CD4-positive, alpha-beta T cell treated with Interleukin-15 for 1 hour (primary cell): ENCODE results near the gene ENAH.
"Not testable (repeated sequence)": the region's sequence is repeated elsewhere in the genome, so short reads cannot be mapped to it uniquely, and the experiment has no call there.

Experiments
- DNase-seq: peaks from one replicate; pipeline ENCODE4 v3.0.0-alpha.2; 2020

The ENAH gene

GRCh38 chr1:225485226-225485625 is 167.7 kb downstream of the ENAH start:
- DNase-seq = no peak

- no peak for DNase-seq
These were observed 168.2 kb downstream of the ENAH start for GRCh38 chr1:225484657-225485214.

GRCh38 chr1:225483818-225484656 is 168.9 kb downstream of the ENAH start:
- no peak for DNase-seq

- no peak for DNase-seq
These were observed 170.4 kb downstream of the ENAH start for GRCh38 chr1:225482421-225482950.

- DNase-seq = no peak
These were observed 171.2 kb downstream of the ENAH start for GRCh38 chr1:225481738-225482137.

GRCh38 chr1:225480825-225481434 is 172.0 kb downstream of the ENAH start:
- peak; percentile 60 for DNase-seq

GRCh38 chr1:225479996-225480720 is 172.8 kb downstream of the ENAH start:
- DNase-seq = no peak

- DNase-seq = no peak
These were observed 173.6 kb downstream of the ENAH start for GRCh38 chr1:225479341-225479740.

GRCh38 chr1:225477296-225477911 is 175.5 kb downstream of the ENAH start:
- DNase-seq = no peak

- DNase-seq = no peak
These were observed 176.4 kb downstream of the ENAH start for GRCh38 chr1:225476538-225476988.

- DNase-seq = no peak
These were observed 176.8 kb downstream of the ENAH start for GRCh38 chr1:225476100-225476511.

GRCh38 chr1:225474986-225475820 is 177.7 kb downstream of the ENAH start:
- DNase-seq = peak; percentile 63

GRCh38 chr1:225474439-225474985 is 178.4 kb downstream of the ENAH start:
- no peak for DNase-seq

- DNase-seq = not testable (repeated sequence)
These were observed 179.1 kb downstream of the ENAH start for GRCh38 chr1:225473676-225474438.

GRCh38 chr1:225473266-225473665 is 179.7 kb downstream of the ENAH start:
- DNase-seq = peak; percentile 50

- DNase-seq = no peak
These were observed 181.2 kb downstream of the ENAH start for GRCh38 chr1:225471453-225472301.

GRCh38 chr1:225471109-225471452 is 181.8 kb downstream of the ENAH start:
- no peak for DNase-seq

GRCh38 chr1:225470211-225471108 is 182.5 kb downstream of the ENAH start:
- DNase-seq = no peak

GRCh38 chr1:225469051-225469450 is 183.9 kb downstream of the ENAH start:
- no peak for DNase-seq
